ENCODE results near the gene IMPA2.

GRCh38 chr18:12026562-12026961 lies 45.3 kb downstream of the IMPA2 start:
- TF ChIP-seq CTCF (IDR thresholded peaks at IDR 0.05) (no peak), POLR2A (IDR thresholded peaks at IDR 0.05) (no peak)

All from testis (tissue), 2 donors.